ENCODE measurements around the gene LKAAEAR1. TPM values are rescaled to one million over a fixed set of nuclear protein-coding genes. Genes with fewer than 3 reads are reported as not detected.
A peak's percentile ranks its signal among the peaks of the same experiment; 100 is the strongest.

LKAAEAR1 gene
- total RNA-seq, 1 experiment from 2014 or later = 0.24 TPM

DNA sequence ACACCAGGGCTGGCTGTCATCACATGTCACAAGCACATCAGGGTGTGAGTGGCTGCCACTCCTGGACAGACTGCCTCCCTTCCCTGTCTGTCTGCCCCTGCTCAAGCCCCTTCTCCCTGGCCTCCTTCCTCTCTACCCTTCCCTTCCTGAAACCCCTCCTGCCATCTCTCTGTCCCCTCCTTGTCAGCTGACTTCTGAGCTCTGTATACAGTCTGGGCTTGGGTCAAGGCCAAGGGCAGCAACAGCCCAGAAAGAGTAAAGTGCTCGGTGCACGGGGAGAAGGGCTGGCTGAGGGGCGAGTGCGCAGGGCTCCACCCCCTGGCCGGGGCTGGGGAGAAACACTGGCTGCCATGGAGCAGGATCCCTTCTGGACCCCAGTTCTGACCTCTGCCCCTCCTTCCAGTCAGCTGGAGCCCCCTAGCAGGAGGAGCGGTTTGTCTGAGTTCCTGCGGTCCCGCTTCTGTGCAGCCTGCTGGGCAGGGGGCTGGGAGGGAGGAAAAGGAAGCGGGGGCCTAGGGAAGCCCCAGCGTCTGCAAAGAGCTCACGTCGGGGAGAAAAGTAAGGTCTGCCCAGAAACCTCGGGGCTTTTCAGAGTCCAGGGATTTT is 2.0 kb downstream of the LKAAEAR1 start:
- no peak overlapping the region for H3K27ac ChIP-seq
- H3K4me3 ChIP-seq = no peak overlapping the region
- H3K27me3 ChIP-seq (replicated peaks) = peaks cover 36% of the 10 kb centered on the region
- H3K36me3 ChIP-seq = no peaks in the 10 kb centered on the region; the same call in 1 of the 2 replicates
- peaks cover 39% of the 10 kb centered on the region for H3K4me1 ChIP-seq (replicated peaks)
- no peaks in the 10 kb centered on the region for H3K9me3 ChIP-seq (replicated peaks)
- DNase-seq (ENCODE audit: low read depth in 1 of 2, low spot score in 2 of 2) = no peak

DNA sequence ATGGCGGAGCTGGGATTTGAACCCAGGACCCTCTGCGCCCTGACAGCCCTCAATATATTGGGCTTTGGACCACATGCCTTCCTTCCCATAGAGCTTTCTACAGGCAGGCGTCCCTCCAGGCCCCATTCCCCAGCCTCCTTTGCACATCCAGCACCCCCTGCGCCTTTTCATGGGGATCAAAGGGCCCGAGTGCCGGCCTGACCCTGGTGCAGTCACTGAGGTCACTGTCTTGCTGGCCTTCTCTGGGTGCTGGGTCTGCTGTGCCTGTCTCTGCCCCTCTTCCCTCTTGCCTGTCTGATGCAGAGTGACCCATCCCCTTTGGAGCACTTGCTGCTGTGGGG is 2.6 kb downstream of the LKAAEAR1 start:
- Histone ChIP-seq H3K4me1 (replicated peaks) (peaks cover 39% of the 10 kb centered on the region), H3K27me3 (replicated peaks) (peaks cover 36% of the 10 kb centered on the region), H3K9me3 (replicated peaks) (no peaks in the 10 kb centered on the region), H3K4me3 (no peak overlapping the region), H3K36me3 (no peaks in the 10 kb centered on the region; the same call in 1 of the 2 replicates), H3K27ac (no peak overlapping the region)
- DNase-seq (ENCODE audit: low read depth in 1 of 2, low spot score in 2 of 2) = no peak

DNA sequence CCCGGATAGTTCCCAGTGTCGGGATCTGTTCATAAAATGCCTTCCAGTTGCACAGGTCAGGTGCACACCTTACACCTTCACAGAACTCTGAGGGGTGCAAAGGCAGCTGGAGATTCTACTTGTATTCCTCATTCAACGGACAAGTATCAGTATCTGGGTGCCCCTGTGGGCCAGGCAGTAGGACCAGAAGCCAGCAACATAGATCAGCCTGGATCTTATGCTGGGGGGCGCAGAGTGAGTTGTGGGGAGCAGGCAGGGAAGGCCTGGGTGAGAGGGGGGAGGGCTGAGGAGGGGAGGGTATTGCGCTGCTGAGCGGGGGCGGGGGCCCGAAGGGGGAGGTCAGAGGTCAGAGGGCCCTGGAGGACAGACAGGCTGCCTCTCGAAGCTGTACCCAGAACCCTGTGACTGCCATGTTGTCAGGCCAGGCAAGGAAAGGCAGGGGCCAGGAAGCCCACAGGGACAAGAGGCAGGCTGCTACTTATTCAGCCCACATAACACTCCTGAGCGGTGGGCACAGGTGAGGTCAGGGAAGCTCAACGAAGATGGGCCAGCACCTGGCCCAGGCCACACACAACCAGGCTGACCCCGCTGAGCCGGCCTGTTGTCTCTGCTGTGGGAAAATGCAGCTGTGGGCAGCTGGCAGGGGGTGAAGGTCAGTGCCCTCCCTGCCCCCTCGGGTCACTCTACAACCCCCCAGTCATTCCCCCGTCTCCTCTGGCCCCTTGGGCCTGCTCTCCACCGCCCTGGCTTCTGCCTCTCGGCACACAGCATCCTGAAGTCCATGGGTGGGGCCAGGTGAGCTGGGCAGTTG is 3.2 kb downstream of the LKAAEAR1 start:
- H3K4me1 ChIP-seq (replicated peaks) = peaks cover 39% of the 10 kb centered on the region
- no peak for DNase-seq (ENCODE audit: low read depth in 1 of 2, low spot score in 2 of 2)

DNA sequence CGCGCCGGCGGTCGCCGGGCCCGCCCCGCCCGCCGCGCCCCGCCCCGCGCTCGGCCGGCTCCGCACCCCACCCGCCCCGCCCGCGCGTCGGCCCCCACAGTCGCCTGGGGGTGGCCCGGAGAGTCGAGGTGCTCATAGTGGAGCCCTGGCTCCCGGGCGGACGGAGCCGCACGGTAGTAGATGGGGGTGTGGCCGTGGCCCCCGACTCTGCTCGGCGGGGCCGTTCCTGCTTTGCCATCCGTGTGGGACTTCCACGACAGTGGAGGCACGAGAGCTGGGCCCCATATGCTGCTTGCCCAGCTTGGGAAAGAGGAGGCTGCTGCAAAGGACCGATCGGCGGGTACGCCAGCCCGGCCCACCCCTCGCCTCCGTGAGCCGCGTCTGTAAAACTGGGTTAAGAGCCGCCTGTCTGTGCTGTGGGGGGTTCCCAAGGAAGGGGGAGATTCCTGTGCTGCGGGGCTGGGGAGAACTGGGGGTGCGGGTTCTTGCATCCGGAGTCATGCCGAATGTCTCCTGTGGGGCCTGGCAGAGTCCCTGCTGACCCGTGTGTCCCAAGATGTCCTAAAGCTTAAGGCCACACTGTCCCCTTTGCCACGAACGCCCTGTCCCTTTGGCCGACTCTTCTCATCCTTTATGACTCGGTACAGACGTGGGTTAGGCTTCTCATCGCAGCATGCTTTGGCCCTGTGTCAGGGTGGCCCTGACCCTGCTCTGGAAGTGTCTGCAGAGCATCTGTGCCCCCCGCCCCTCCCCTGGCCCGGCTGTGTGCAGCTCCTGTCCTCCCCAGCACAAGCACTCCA is 4.0 kb downstream of the LKAAEAR1 start, which contains the start of gene OPRL1:
TSS of gene OPRL1 (plus strand) at position 70 of the 800 bp plus-strand sequence. CDS start 12,639 bp downstream, outside the sequence.
- Histone ChIP-seq H3K27ac (no peak within 1 kb of the TSS), H3K27me3 (replicated peaks) (peaks cover 24% of the 10 kb centered on the region), H3K9me3 (replicated peaks) (no peaks in the 10 kb centered on the region), H3K4me3 (peak within 1 kb of the TSS; percentile 60), H3K4me1 (replicated peaks) (peaks cover 39% of the 10 kb centered on the region), H3K36me3 (peaks cover 5% of the 10 kb centered on the region; the same call in 1 of the 2 replicates)
- DNase-seq (ENCODE audit: low read depth in 1 of 2, low spot score in 2 of 2) = no peak

More for the DNA sequence above, 3.2 kb downstream of the LKAAEAR1 start:
- no peaks in the 10 kb centered on the region for H3K9me3 ChIP-seq (replicated peaks)
- no peak overlapping the region for H3K4me3 ChIP-seq
- no peak overlapping the region for H3K27ac ChIP-seq
- peaks cover 30% of the 10 kb centered on the region for H3K27me3 ChIP-seq (replicated peaks)
- H3K36me3 ChIP-seq = peaks cover 4% of the 10 kb centered on the region; the same call in 1 of the 2 replicates

DNA sequence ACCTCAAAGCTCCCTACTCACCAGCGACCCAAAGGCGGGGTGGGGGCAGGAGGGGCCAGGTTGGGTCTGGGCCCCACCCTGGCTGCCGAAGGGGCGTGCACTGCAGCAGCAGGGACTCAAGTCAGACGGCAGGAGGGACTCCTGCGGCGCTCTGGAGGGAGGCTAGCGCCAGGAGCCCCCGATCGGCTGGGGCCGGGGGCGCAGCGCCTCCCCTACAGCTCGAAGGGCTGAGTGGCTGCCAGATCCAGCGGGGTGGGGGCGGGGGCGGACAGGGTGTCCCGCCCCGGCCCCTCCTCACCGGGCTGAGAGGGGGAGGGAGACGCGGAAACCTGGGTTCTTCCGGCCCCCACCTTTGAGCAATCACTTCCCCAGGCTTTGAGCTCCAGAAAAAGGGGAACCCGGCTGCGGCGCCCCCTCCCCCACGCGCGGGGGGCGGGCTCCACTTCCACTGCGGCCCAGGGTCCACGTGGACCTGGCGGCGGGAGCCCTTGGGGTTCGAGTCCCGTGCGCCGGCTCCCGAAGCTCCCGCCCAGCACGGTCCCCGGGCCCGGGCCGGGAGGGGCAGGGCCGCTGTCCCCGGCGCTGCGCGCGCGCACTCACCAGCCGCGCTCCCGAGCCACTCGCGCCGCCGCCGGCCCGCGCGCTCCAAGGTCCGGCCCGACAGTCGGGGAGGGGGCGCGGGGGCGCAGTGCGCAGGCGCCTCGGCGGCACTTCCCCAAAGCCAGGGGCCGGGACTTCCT is 4.8 kb downstream of the LKAAEAR1 start, which contains the start of gene RGS19:
TSS of gene RGS19 (minus strand) at position 246 of the 740 bp plus-strand sequence. CDS start 2,632 bp downstream, outside the sequence.
- Histone ChIP-seq H3K4me1 (replicated peaks) (peaks cover 47% of the 10 kb centered on the region), H3K27ac (no peak within 1 kb of the TSS)

DNA sequence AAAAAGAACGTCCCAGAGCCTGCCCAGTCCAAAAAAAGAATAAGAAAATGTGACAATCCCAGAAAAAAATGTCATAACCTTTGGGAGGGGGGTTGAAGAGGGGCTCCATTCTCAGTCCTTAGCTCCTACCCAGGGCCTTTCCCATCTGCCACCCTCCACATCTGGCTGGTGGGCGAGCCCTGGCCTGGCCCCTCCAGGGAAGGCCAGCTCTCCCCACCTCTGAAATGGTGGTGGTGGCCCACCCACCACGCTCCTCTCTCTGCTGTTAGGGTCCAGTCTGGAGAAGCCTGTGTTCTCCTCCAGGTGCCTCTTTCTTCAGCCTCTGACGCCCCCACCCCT is 5.3 kb downstream of the LKAAEAR1 start:
- Histone ChIP-seq H3K4me3 (peak overlapping the region; percentile 60), H3K27ac (no peak overlapping the region), H3K36me3 (peaks cover 14% of the 10 kb centered on the region), H3K4me1 (replicated peaks) (peaks cover 48% of the 10 kb centered on the region), H3K27me3 (replicated peaks) (peaks cover 10% of the 10 kb centered on the region), H3K9me3 (replicated peaks) (no peaks in the 10 kb centered on the region)
- DNase-seq (ENCODE audit: low read depth in 1 of 2, low spot score in 2 of 2) = no peak

More for the DNA sequence above, 4.8 kb downstream of the LKAAEAR1 start, which contains the start of gene RGS19:
- Histone ChIP-seq H3K4me3 (peak within 1 kb of the TSS; percentile 60), H3K9me3 (replicated peaks) (no peaks in the 10 kb centered on the region), H3K36me3 (peaks cover 8% of the 10 kb centered on the region), H3K27me3 (replicated peaks) (peaks cover 16% of the 10 kb centered on the region)
- peak; percentile 62 to 68 for DNase-seq (ENCODE audit: low read depth in 1 of 2, low spot score in 2 of 2)

DNA sequence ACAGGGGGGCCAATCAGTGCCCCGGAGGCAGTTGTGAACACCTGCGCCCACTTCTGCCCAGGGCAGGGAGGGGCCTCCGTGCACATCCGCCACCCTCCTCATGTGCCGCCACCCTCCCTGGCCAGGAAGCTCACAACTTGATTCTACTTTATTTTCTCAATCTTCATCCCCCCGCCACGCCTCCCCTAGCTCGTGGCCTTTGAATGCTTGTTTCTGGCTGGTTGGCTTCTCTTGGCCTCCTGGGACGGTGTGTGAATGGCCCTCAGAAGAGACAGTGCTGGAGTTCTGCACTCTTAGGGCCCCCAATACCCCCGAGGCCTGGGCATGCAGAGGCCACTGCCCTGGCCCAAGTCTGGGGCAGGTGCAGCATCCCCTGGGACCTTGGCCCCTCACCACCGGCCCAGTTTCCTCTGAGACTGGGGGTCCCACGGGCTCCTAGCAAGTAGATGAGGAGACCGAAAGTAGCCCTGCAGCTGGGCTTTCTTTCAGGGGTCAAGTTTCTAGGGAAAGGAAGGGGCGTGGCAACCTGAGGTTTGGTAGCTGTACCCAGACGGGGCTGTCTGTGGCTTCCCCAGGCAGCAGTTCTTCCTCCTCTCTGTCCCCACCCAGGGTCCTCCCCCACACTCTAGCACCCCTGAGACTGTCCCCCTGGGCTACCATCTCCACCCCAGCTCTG is 6.2 kb downstream of the LKAAEAR1 start:
- Histone ChIP-seq H3K27me3 (replicated peaks) (peaks cover 2% of the 10 kb centered on the region; the same call in 1 of the 2 replicates), H3K4me3 (no peak overlapping the region), H3K36me3 (peaks cover 22% of the 10 kb centered on the region), H3K27ac (no peak overlapping the region), H3K4me1 (replicated peaks) (peaks cover 39% of the 10 kb centered on the region), H3K9me3 (replicated peaks) (no peaks in the 10 kb centered on the region)
- DNase-seq (ENCODE audit: low read depth in 1 of 2, low spot score in 2 of 2) = no peak

DNA sequence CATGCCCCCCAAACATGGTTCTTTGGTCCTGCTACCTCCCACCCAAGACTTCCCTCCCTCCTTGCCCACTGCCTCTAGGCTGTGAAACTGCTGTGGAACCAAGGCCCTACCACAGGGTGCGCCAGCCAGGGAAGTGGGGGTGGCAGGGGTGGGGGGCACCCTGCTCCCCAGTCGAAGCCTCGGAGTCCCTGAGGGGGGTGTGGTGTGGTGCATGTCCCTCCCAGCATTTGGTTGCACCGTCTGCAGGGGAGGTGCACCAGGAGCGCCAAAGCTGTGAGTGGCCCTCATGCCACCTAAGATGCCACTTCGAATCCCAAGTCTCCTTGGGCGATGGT is 6.7 kb downstream of the LKAAEAR1 start:
- no peaks in the 10 kb centered on the region for H3K9me3 ChIP-seq (replicated peaks)
- H3K36me3 ChIP-seq = peaks cover 28% of the 10 kb centered on the region
- DNase-seq (ENCODE audit: low read depth in 1 of 2, low spot score in 2 of 2) = no peak
- H3K27ac ChIP-seq = no peak overlapping the region
- H3K27me3 ChIP-seq (replicated peaks) = no peaks in the 10 kb centered on the region
- H3K4me1 ChIP-seq (replicated peaks) = peaks cover 36% of the 10 kb centered on the region
- no peak overlapping the region for H3K4me3 ChIP-seq

DNA sequence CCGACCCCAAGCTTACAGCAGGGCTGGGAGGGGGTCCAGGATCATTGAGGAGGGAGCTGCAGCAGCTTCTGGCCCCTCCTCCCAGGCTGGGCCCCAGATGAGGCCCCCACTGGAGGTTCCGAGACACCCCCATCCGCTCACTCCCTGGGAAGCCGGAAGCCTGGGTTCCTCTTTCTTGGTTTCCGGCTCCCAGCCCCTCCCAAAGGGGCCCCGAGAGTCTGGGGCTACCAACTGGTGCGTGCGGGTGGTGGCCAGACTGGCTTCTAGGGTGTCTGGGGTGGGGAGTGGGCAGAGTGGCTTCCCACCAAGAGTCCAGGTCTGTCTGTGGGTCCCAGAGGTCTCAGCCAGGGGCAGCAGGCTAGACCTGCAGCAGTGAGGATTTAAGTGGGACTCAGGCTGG is 7.1 kb downstream of the LKAAEAR1 start:
- Histone ChIP-seq H3K4me3 (no peak overlapping the region), H3K27ac (no peak overlapping the region), H3K4me1 (replicated peaks) (peaks cover 36% of the 10 kb centered on the region), H3K27me3 (replicated peaks) (no peaks in the 10 kb centered on the region), H3K9me3 (replicated peaks) (no peaks in the 10 kb centered on the region), H3K36me3 (peaks cover 32% of the 10 kb centered on the region)
- DNase-seq (ENCODE audit: low read depth in 1 of 2, low spot score in 2 of 2) = no peak

DNA sequence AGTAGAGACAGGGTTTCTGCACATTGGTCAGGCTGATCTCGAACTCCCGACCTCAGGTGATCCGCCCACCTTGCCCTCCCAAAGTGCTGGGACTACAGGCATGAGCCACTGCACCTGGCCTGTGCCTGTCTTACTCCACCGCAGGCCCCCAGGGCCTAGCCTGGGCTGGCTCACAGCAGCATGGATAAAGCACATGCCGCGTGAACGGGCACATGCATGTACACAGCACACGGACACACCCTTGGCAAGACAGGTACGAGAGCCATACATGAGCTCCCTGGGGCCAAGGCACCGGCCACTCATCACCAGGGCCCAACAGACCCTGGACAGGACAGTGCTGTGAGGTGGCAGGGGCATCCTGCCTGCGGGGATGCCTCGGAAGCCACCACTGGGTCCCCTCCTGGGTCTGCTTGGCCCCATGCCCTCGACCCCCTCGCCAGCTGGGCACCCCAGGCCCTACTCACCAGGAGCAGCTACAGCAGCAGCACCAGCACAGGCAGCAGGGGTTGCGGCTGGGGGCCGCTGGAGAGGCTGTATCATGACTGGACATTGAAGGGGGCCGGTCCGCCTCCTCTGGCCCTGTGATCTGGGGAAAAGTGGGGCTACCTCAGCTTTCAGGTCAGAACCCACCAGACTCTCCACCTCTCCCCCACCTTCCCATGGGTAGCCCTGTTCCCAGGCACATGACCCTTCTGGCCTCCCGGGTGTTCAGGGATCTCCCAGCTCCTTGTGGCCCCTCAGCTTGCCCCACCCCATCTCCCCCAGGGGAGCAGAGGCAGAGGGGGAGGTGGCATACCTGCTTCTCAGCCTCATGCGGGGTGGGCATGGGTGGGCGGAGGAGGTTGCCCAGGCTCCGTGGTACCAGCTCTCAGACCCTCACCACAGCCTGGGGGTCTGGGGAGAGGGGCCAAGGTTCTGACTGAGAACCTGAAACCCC is 7.9 kb downstream of the LKAAEAR1 start:
- Histone ChIP-seq H3K4me1 (replicated peaks) (peaks cover 36% of the 10 kb centered on the region), H3K27ac (no peak overlapping the region), H3K4me3 (no peak overlapping the region), H3K27me3 (replicated peaks) (no peaks in the 10 kb centered on the region), H3K36me3 (peaks cover 39% of the 10 kb centered on the region), H3K9me3 (replicated peaks) (no peaks in the 10 kb centered on the region)
- DNase-seq (ENCODE audit: low read depth in 1 of 2, low spot score in 2 of 2) = no peak

DNA sequence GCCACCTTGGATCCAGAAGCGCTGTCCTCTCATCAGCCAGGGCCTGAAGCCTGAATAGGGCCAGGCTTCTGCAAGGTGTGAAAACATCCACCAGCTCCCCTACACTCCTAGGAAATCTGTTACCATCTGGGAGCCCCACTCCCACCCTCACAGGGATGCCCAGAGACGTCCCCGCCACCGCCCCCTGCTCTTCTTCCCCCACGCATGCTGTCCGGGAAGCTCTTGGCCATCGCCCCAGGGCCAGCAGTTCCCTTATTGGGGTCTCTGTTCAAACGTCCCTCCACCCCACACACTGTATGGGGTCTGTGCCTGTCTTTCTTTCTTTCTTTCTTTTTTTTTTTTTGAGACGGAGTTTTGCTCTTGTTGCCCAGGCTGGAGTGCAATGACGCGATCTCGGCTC is 8.6 kb downstream of the LKAAEAR1 start:
- Histone ChIP-seq H3K27ac (no peak overlapping the region), H3K27me3 (replicated peaks) (no peaks in the 10 kb centered on the region), H3K4me1 (replicated peaks) (peaks cover 39% of the 10 kb centered on the region), H3K9me3 (replicated peaks) (no peaks in the 10 kb centered on the region), H3K36me3 (peaks cover 47% of the 10 kb centered on the region), H3K4me3 (no peak overlapping the region)
- no peak for DNase-seq (ENCODE audit: low read depth in 1 of 2, low spot score in 2 of 2)

DNA sequence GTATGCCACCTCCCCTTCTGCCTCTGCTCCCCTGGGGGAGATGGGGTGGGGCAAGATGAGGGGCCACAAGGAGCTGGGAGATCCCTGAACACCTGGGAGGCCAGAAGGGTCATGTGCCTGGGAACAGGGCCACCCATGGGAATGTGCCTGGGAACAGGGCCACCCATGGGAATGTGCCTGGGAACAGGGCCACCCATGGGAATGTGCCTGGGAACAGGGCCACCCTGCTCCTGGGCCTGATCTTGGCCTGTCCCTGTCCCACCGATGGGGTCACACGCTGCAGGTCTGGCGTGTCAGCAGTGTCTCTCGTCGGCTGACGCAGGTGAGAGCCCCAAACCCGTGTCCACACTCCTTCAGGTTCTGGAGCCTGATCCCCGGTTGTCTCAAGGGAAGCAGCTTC is 9.2 kb downstream of the LKAAEAR1 start:
- H3K4me1 ChIP-seq (replicated peaks) = peaks cover 41% of the 10 kb centered on the region
- H3K9me3 ChIP-seq (replicated peaks) = no peaks in the 10 kb centered on the region
- peaks cover 53% of the 10 kb centered on the region for H3K36me3 ChIP-seq
- no peak overlapping the region for H3K4me3 ChIP-seq
- no peak for DNase-seq (ENCODE audit: low read depth in 1 of 2, low spot score in 2 of 2)
- H3K27ac ChIP-seq = no peak overlapping the region
- H3K27me3 ChIP-seq (replicated peaks) = no peaks in the 10 kb centered on the region

Measured in SJSA1 (cell line).